GM18870 (cell line): ENCODE measurements around the gene SLC6A11.
A peak's percentile ranks its signal among the peaks of the same experiment; 100 is the strongest.

Experiments used
- ATAC-seq: cut with Tn5 transposase; IDR thresholded peaks from one replicate; pipeline ENCODE4 v1.9.1; 2021; ENCODE audit warnings: moderate library complexity; ENCODE audit not compliant: unreplicated experiment

Gene SLC6A11

GRCh38 chr3:10837849-10838248 is 21.8 kb downstream of the SLC6A11 start:
- ATAC-seq, result no peak

- ATAC-seq, result no peak
These were observed 23.1 kb downstream of the SLC6A11 start for GRCh38 chr3:10839167-10839566.

- no peak for ATAC-seq
These were observed 25.1 kb downstream of the SLC6A11 start for GRCh38 chr3:10841100-10841499.

- ATAC-seq, result no peak
These were observed 27.4 kb downstream of the SLC6A11 start for GRCh38 chr3:10843378-10843777.

GRCh38 chr3:10845001-10845761 is 29.2 kb downstream of the SLC6A11 start:
- ATAC-seq, result no peak

- peak; percentile 75 for ATAC-seq
These were observed 30.0 kb downstream of the SLC6A11 start for GRCh38 chr3:10845839-10846656.

GRCh38 chr3:10846657-10846975 is 30.6 kb downstream of the SLC6A11 start:
- ATAC-seq, result no peak

GRCh38 chr3:10848261-10848660 is 32.2 kb downstream of the SLC6A11 start:
- ATAC-seq, result no peak

- no peak for ATAC-seq
These were observed 36.2 kb downstream of the SLC6A11 start for GRCh38 chr3:10852066-10852808.

GRCh38 chr3:10855083-10855870 is 39.2 kb downstream of the SLC6A11 start:
- no peak for ATAC-seq

- ATAC-seq, result no peak
These were observed 40.0 kb downstream of the SLC6A11 start for GRCh38 chr3:10855871-10856662.

GRCh38 chr3:10857235-10857634 is 41.2 kb downstream of the SLC6A11 start:
- no peak for ATAC-seq

GRCh38 chr3:10858091-10858490 is 42.1 kb downstream of the SLC6A11 start:
- no peak for ATAC-seq

- ATAC-seq, result no peak
These were observed 51.4 kb downstream of the SLC6A11 start for GRCh38 chr3:10867384-10867783.

- no peak for ATAC-seq
These were observed 53.4 kb downstream of the SLC6A11 start for GRCh38 chr3:10869460-10869859.

- ATAC-seq, result no peak
These were observed 54.3 kb downstream of the SLC6A11 start for GRCh38 chr3:10870296-10870695.

GRCh38 chr3:10873415-10873814 is 57.4 kb downstream of the SLC6A11 start:
- ATAC-seq, result no peak

GRCh38 chr3:10875914-10876313 is 59.9 kb downstream of the SLC6A11 start:
- no peak for ATAC-seq

GRCh38 chr3:10876661-10877060 is 60.6 kb downstream of the SLC6A11 start:
- ATAC-seq, result no peak

GRCh38 chr3:10882851-10883250 is 66.8 kb downstream of the SLC6A11 start:
- ATAC-seq, result no peak
